ENCODE results near the gene SARDH. TPM values are rescaled to one million over a fixed set of nuclear protein-coding genes. Genes with fewer than 3 reads are reported as not detected.

SARDH gene
- total RNA-seq, 1 experiment from 2014 or later: 9.9 TPM

DNA sequence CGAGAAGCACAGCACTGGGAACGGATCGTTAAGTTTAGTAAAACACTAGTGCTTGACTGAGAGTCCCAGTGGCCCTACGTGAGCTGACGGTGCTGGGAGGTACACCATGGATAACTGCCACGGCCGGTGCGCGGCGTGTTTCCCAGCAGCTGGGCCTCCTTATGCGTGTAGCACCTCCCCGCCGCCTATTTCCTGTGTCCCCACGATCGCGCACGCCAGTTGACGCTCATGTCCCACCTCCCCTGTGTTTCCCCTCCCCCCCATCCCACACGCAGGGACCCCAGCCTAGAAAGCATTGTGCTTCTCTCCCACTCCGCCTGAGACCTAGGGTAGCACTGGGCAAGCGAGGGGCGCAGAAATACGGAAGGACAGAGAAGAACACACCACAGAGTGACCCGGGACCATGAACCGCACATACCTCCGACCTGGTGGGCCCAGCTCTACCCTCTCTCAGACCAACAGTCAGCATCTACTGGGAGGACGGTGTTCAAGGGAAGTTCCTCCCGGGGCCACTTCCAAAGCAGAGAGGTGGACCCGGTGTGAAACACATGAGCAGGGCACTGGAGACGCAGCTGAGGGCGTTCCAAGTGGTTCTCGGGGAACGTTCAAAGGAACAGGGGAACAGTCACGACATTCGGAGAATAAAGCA lies 56.4 kb downstream of the SARDH start:
- DNase-seq: no peak
- H4K20me1 ChIP-seq (ENCODE audit: insufficient read depth): no peaks in the 10 kb centered on the region
- no peaks in the 10 kb centered on the region for H3K79me2 ChIP-seq (ENCODE audit: low read depth)
- ChIA-PET POLR2A (ENCODE audit: unreplicated experiment) (no interaction called here), CTCF (interaction anchor here (0.6 kb wide), 1 partner anchor 15 kb away, joined by 12 read pairs; no protein-coding TSS in a partner anchor)
- TF ChIP-seq CTCF (conservative IDR thresholded peaks at IDR 0.05) (no peak), EZH2 (IDR thresholded peaks at IDR 0.05; ENCODE audit: low read depth) (no peak)
- H3F3A ChIP-seq (ENCODE audit: insufficient read depth, low read depth): no peaks in the 10 kb centered on the region
- no peaks in the 10 kb centered on the region for H3K36me3 ChIP-seq (ENCODE audit: low read depth)
- H3K27ac ChIP-seq: no peak overlapping the region
- H3K9me2 ChIP-seq (ENCODE audit: insufficient read depth): no peaks in the 10 kb centered on the region
- H3K27me3 ChIP-seq (ENCODE audit: insufficient read depth, low read depth): peaks cover 94% of the 10 kb centered on the region
- no peaks in the 10 kb centered on the region for H3K4me1 ChIP-seq (replicated peaks; ENCODE audit: insufficient read depth)
- H3K4me3 ChIP-seq: no peak overlapping the region
- no peak overlapping the region for H2AFZ ChIP-seq
- intact Hi-C loops (cut with micrococcal nuclease; ENCODE audit: unreplicated experiment): no loop called here
- no TSS peak for BruUV-seq (replicated peaks)
- H3K9me3 ChIP-seq (ENCODE audit: insufficient read depth, low read depth): no peaks in the 10 kb centered on the region
- no peak overlapping the region for H3K4me2 ChIP-seq

- BruUV-seq (replicated peaks): no TSS peak
Observed at GRCh38 chr9:133680976-133681657, 57.0 kb downstream of the SARDH start.

More at GRCh38 chr9:133680976-133681657, 57.0 kb downstream of the SARDH start:
- Histone ChIP-seq H3K36me3 (ENCODE audit: low read depth) (no peaks in the 10 kb centered on the region), H3K4me2 (no peak overlapping the region), H2AFZ (no peak overlapping the region), H4K20me1 (ENCODE audit: insufficient read depth) (no peaks in the 10 kb centered on the region), H3K4me3 (no peak overlapping the region), H3F3A (ENCODE audit: insufficient read depth, low read depth) (no peaks in the 10 kb centered on the region), H3K79me2 (ENCODE audit: low read depth) (no peaks in the 10 kb centered on the region), H3K27ac (no peak overlapping the region), H3K4me1 (replicated peaks; ENCODE audit: insufficient read depth) (no peaks in the 10 kb centered on the region), H3K9me3 (ENCODE audit: insufficient read depth, low read depth) (no peaks in the 10 kb centered on the region), H3K9me2 (ENCODE audit: insufficient read depth) (no peaks in the 10 kb centered on the region), H3K27me3 (ENCODE audit: insufficient read depth, low read depth) (peaks cover 94% of the 10 kb centered on the region)
- no peak for DNase-seq
- ChIA-PET POLR2A (ENCODE audit: unreplicated experiment) (no interaction called here), CTCF (interaction anchor here (0.6 kb wide), 1 partner anchor 14 kb away, joined by 12 read pairs; no protein-coding TSS in a partner anchor)
- intact Hi-C loops (cut with micrococcal nuclease; ENCODE audit: unreplicated experiment): no loop called here
- no peak for TF ChIP-seq EZH2 (IDR thresholded peaks at IDR 0.05; ENCODE audit: low read depth)
- no peak for TF ChIP-seq CTCF (conservative IDR thresholded peaks at IDR 0.05)

Measured in PC-9 (cell line).